Peyer's patch (tissue), 4 donors: ENCODE measurements around the gene NTF3.

Experiments used
- POLR2A ChIP-seq, 2 donors: fragments of 450-650 bp; IDR thresholded peaks; one replicate each; pipeline ENCODE4 v1.5.1; 2017; ENCODE audit warnings: antibody characterized with exemption in 2 of 2, mild to moderate bottlenecking in 2 of 2, moderate library complexity in 2 of 2
- TF ChIP-seq, protein P1 (sequence below), 6 experiments: fragments of 450-650 bp in 4 of 6; fragments of 200-600 bp in 2 of 6; sonication (generic) in 1 of 6; IDR thresholded peaks; one replicate each; pipeline ENCODE4 v1.5.1; 2017 to 2019; ENCODE audit warnings: antibody characterized with exemption in 6 of 6, mild to moderate bottlenecking in 3 of 6, moderate library complexity in 1 of 6

DNA sequence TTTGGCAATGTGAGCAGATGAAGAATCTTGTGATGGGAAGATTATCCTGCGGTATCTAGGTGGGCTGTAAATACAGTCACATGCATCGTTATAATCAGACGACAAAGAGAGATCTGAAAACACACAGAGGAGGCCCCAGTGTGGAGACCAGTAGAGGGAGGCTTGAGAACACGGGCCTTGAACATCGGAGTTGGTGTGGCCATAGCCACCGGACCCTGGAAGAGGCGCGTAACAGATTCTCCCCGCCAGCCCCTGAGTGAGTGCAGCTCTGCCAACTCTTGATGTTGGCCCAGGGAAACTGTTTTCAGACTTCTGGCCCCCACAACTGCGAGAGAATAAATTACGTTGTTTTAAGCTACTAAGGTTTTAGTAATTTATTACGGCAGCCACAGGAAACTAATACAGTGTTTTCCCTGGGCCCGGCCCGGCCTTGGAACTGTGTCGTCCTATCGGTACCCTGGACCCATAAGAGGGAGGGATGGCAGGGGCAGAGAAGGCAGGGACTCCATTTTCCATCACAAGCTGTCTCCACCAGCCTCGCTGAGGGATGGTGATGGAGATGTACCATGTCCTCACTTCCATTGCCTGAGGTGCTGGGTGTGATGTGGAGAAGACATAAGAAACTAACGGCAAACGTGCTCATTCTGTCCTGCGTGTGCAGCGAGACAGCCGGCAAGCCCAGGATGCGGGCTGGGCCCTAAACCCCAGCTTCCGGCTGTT is 91.6 kb downstream of the NTF3 start:
- TF ChIP-seq, protein P1, sequence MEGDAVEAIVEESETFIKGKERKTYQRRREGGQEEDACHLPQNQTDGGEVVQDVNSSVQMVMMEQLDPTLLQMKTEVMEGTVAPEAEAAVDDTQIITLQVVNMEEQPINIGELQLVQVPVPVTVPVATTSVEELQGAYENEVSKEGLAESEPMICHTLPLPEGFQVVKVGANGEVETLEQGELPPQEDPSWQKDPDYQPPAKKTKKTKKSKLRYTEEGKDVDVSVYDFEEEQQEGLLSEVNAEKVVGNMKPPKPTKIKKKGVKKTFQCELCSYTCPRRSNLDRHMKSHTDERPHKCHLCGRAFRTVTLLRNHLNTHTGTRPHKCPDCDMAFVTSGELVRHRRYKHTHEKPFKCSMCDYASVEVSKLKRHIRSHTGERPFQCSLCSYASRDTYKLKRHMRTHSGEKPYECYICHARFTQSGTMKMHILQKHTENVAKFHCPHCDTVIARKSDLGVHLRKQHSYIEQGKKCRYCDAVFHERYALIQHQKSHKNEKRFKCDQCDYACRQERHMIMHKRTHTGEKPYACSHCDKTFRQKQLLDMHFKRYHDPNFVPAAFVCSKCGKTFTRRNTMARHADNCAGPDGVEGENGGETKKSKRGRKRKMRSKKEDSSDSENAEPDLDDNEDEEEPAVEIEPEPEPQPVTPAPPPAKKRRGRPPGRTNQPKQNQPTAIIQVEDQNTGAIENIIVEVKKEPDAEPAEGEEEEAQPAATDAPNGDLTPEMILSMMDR (IDR thresholded peaks at IDR 0.05) = no peak
- no peak for TF ChIP-seq POLR2A (IDR thresholded peaks at IDR 0.05)
